ENCODE data around the gene PAPPA.

PAPPA gene

GRCh38 chr9:116271340-116271739 is 117.7 kb downstream of the PAPPA start:
- H3K36me3 ChIP-seq (ENCODE audit: insufficient read depth, low read depth, low read length): no peaks in the 10 kb centered on the region
- no peak overlapping the region for H3K27ac ChIP-seq (ENCODE audit: low read length)
- H3K27me3 ChIP-seq (ENCODE audit: insufficient read depth, low read length): peaks cover 76% of the 10 kb centered on the region
- peaks cover 20% of the 10 kb centered on the region for H3K4me1 ChIP-seq (ENCODE audit: insufficient read depth, low read length)
- H3K9me3 ChIP-seq (ENCODE audit: insufficient read depth, low read depth, low read length): no peaks in the 10 kb centered on the region
- H3K9ac ChIP-seq (ENCODE audit: low read depth, low read length): no peak overlapping the region
- 0 out of 2 replicates have a peak overlapping the region, but pooled peaks have one; percentile 25 for H3K4me3 ChIP-seq (ENCODE audit: low read length)

GRCh38 chr9:116271991-116272390 is 118.4 kb downstream of the PAPPA start:
- Histone ChIP-seq H3K4me1 (ENCODE audit: insufficient read depth, low read length) (peaks cover 25% of the 10 kb centered on the region), H3K4me3 (ENCODE audit: low read length) (peak overlapping the region; percentile 25; the same call in 1 of the 2 replicates), H3K27me3 (ENCODE audit: insufficient read depth, low read length) (peaks cover 82% of the 10 kb centered on the region), H3K36me3 (ENCODE audit: insufficient read depth, low read depth, low read length) (no peaks in the 10 kb centered on the region), H3K9me3 (ENCODE audit: insufficient read depth, low read depth, low read length) (no peaks in the 10 kb centered on the region), H3K27ac (ENCODE audit: low read length) (no peak overlapping the region), H3K9ac (ENCODE audit: low read depth, low read length) (no peak overlapping the region)

GRCh38 chr9:116274293-116274692 is 120.7 kb downstream of the PAPPA start:
- Histone ChIP-seq H3K27ac (ENCODE audit: low read length) (no peak overlapping the region), H3K9ac (ENCODE audit: low read depth, low read length) (no peak overlapping the region), H3K27me3 (ENCODE audit: insufficient read depth, low read length) (peaks cover 96% of the 10 kb centered on the region), H3K9me3 (ENCODE audit: insufficient read depth, low read depth, low read length) (no peaks in the 10 kb centered on the region), H3K4me1 (ENCODE audit: insufficient read depth, low read length) (peaks cover 39% of the 10 kb centered on the region), H3K4me3 (ENCODE audit: low read length) (no peak overlapping the region), H3K36me3 (ENCODE audit: insufficient read depth, low read depth, low read length) (no peaks in the 10 kb centered on the region)

- no peak overlapping the region for H3K27ac ChIP-seq (ENCODE audit: low read length)
- peaks cover 51% of the 10 kb centered on the region for H3K4me1 ChIP-seq (ENCODE audit: insufficient read depth, low read length)
These were observed 122.0 kb downstream of the PAPPA start for GRCh38 chr9:116275418-116276195.

GRCh38 chr9:116276196-116276493 is 122.6 kb downstream of the PAPPA start:
- Histone ChIP-seq H3K27ac (ENCODE audit: low read length) (no peak overlapping the region), H3K4me3 (ENCODE audit: low read length) (no peak overlapping the region), H3K27me3 (ENCODE audit: insufficient read depth, low read length) (peaks cover 95% of the 10 kb centered on the region)

More at GRCh38 chr9:116275418-116276195, 122.0 kb downstream of the PAPPA start:
- no peak overlapping the region for H3K4me3 ChIP-seq (ENCODE audit: low read length)
- no peaks in the 10 kb centered on the region for H3K36me3 ChIP-seq (ENCODE audit: insufficient read depth, low read depth, low read length)
- H3K9ac ChIP-seq (ENCODE audit: low read depth, low read length): no peak overlapping the region
- H3K27me3 ChIP-seq (ENCODE audit: insufficient read depth, low read length): peaks cover 95% of the 10 kb centered on the region
- H3K9me3 ChIP-seq (ENCODE audit: insufficient read depth, low read depth, low read length): no peaks in the 10 kb centered on the region

GRCh38 chr9:116276651-116277121 is 123.1 kb downstream of the PAPPA start:
- Histone ChIP-seq H3K4me3 (ENCODE audit: low read length) (peak overlapping the region; percentile 27; the same call in 1 of the 2 replicates), H3K9ac (ENCODE audit: low read depth, low read length) (no peak overlapping the region), H3K4me1 (ENCODE audit: insufficient read depth, low read length) (peaks cover 53% of the 10 kb centered on the region), H3K36me3 (ENCODE audit: insufficient read depth, low read depth, low read length) (no peaks in the 10 kb centered on the region), H3K27me3 (ENCODE audit: insufficient read depth, low read length) (peaks cover 95% of the 10 kb centered on the region), H3K27ac (ENCODE audit: low read length) (no peak overlapping the region), H3K9me3 (ENCODE audit: insufficient read depth, low read depth, low read length) (no peaks in the 10 kb centered on the region)

More at GRCh38 chr9:116276196-116276493, 122.6 kb downstream of the PAPPA start:
- no peak overlapping the region for H3K9ac ChIP-seq (ENCODE audit: low read depth, low read length)
- H3K4me1 ChIP-seq (ENCODE audit: insufficient read depth, low read length): peaks cover 55% of the 10 kb centered on the region
- no peaks in the 10 kb centered on the region for H3K9me3 ChIP-seq (ENCODE audit: insufficient read depth, low read depth, low read length)
- H3K36me3 ChIP-seq (ENCODE audit: insufficient read depth, low read depth, low read length): no peaks in the 10 kb centered on the region

GRCh38 chr9:116278326-116278725 is 124.7 kb downstream of the PAPPA start:
- H3K4me3 ChIP-seq (ENCODE audit: low read length): no peak overlapping the region
- H3K27me3 ChIP-seq (ENCODE audit: insufficient read depth, low read length): peaks cover 89% of the 10 kb centered on the region
- H3K36me3 ChIP-seq (ENCODE audit: insufficient read depth, low read depth, low read length): no peaks in the 10 kb centered on the region
- H3K9ac ChIP-seq (ENCODE audit: low read depth, low read length): no peak overlapping the region
- H3K9me3 ChIP-seq (ENCODE audit: insufficient read depth, low read depth, low read length): no peaks in the 10 kb centered on the region
- H3K27ac ChIP-seq (ENCODE audit: low read length): no peak overlapping the region
- H3K4me1 ChIP-seq (ENCODE audit: insufficient read depth, low read length): peaks cover 58% of the 10 kb centered on the region

GRCh38 chr9:116279230-116279629 is 125.6 kb downstream of the PAPPA start:
- H3K27ac ChIP-seq (ENCODE audit: low read length): no peak overlapping the region
- peak overlapping the region; percentile 46; the same call in 1 of the 2 replicates for H3K9ac ChIP-seq (ENCODE audit: low read depth, low read length)
- H3K9me3 ChIP-seq (ENCODE audit: insufficient read depth, low read depth, low read length): no peaks in the 10 kb centered on the region
- H3K36me3 ChIP-seq (ENCODE audit: insufficient read depth, low read depth, low read length): no peaks in the 10 kb centered on the region
- peaks cover 89% of the 10 kb centered on the region for H3K27me3 ChIP-seq (ENCODE audit: insufficient read depth, low read length)
- peak overlapping the region; percentile 38; the same call in 1 of the 2 replicates for H3K4me3 ChIP-seq (ENCODE audit: low read length)
- H3K4me1 ChIP-seq (ENCODE audit: insufficient read depth, low read length): peaks cover 65% of the 10 kb centered on the region

- Histone ChIP-seq H3K27me3 (ENCODE audit: insufficient read depth, low read length) (peaks cover 89% of the 10 kb centered on the region), H3K9me3 (ENCODE audit: insufficient read depth, low read depth, low read length) (no peaks in the 10 kb centered on the region), H3K27ac (ENCODE audit: low read length) (no peak overlapping the region), H3K4me3 (ENCODE audit: low read length) (no peak overlapping the region), H3K36me3 (ENCODE audit: insufficient read depth, low read depth, low read length) (no peaks in the 10 kb centered on the region), H3K9ac (ENCODE audit: low read depth, low read length) (no peak overlapping the region), H3K4me1 (ENCODE audit: insufficient read depth, low read length) (peaks cover 63% of the 10 kb centered on the region)
These were observed 126.9 kb downstream of the PAPPA start for GRCh38 chr9:116280529-116280928.

GRCh38 chr9:116282597-116282996 is 129.0 kb downstream of the PAPPA start:
- no peak overlapping the region for H3K27ac ChIP-seq (ENCODE audit: low read length)
- H3K9me3 ChIP-seq (ENCODE audit: insufficient read depth, low read depth, low read length): no peaks in the 10 kb centered on the region
- peaks cover 67% of the 10 kb centered on the region for H3K4me1 ChIP-seq (ENCODE audit: insufficient read depth, low read length)
- H3K27me3 ChIP-seq (ENCODE audit: insufficient read depth, low read length): peaks cover 87% of the 10 kb centered on the region
- H3K4me3 ChIP-seq (ENCODE audit: low read length): no peak overlapping the region
- H3K36me3 ChIP-seq (ENCODE audit: insufficient read depth, low read depth, low read length): no peaks in the 10 kb centered on the region
- H3K9ac ChIP-seq (ENCODE audit: low read depth, low read length): no peak overlapping the region

- H3K9me3 ChIP-seq (ENCODE audit: insufficient read depth, low read depth, low read length): no peaks in the 10 kb centered on the region
- no peaks in the 10 kb centered on the region for H3K36me3 ChIP-seq (ENCODE audit: insufficient read depth, low read depth, low read length)
- no peak overlapping the region for H3K4me3 ChIP-seq (ENCODE audit: low read length)
- H3K27ac ChIP-seq (ENCODE audit: low read length): no peak overlapping the region
- peaks cover 55% of the 10 kb centered on the region for H3K4me1 ChIP-seq (ENCODE audit: insufficient read depth, low read length)
- peaks cover 86% of the 10 kb centered on the region for H3K27me3 ChIP-seq (ENCODE audit: insufficient read depth, low read length)
- H3K9ac ChIP-seq (ENCODE audit: low read depth, low read length): no peak overlapping the region
These were observed 130.9 kb downstream of the PAPPA start for GRCh38 chr9:116284518-116284917.

- peak overlapping the region; percentile 55; the same call in 1 of the 2 replicates for H3K4me3 ChIP-seq (ENCODE audit: low read length)
- H3K9ac ChIP-seq (ENCODE audit: low read depth, low read length): no peak overlapping the region
- H3K4me1 ChIP-seq (ENCODE audit: insufficient read depth, low read length): peaks cover 47% of the 10 kb centered on the region
- peaks cover 85% of the 10 kb centered on the region for H3K27me3 ChIP-seq (ENCODE audit: insufficient read depth, low read length)
- no peak overlapping the region for H3K27ac ChIP-seq (ENCODE audit: low read length)
- H3K36me3 ChIP-seq (ENCODE audit: insufficient read depth, low read depth, low read length): no peaks in the 10 kb centered on the region
- no peaks in the 10 kb centered on the region for H3K9me3 ChIP-seq (ENCODE audit: insufficient read depth, low read depth, low read length)
These were observed 131.7 kb downstream of the PAPPA start for GRCh38 chr9:116285320-116285719.
